Immature natural killer cell (primary cell): ENCODE results near the gene RAD51. TPM values are rescaled to one million over a fixed set of nuclear protein-coding genes. Genes with fewer than 3 reads are reported as not detected.
A peak's percentile ranks its signal among the peaks of the same experiment; 100 is the strongest.

Experiments used
- DNase-seq, 3 donors: peaks; one replicate each; pipeline ENCODE4 v3.0.0; 2022; ENCODE audit warnings: mixed read lengths in 1 of 3
- H3K27ac Mint-ChIP-seq, 6 donors: one replicate each; pipeline ENCODE4 v1.8.0; 2020; ENCODE audit warnings: mixed read lengths in 6 of 6, mild to moderate bottlenecking in 5 of 6, inconsistent platforms in 4 of 6, moderate library complexity in 3 of 6
- H3K27me3 Mint-ChIP-seq, 3 donors: one replicate each; pipeline ENCODE4 v1.8.0; 2020 to 2021; ENCODE audit warnings: low read depth in 3 of 3, mild to moderate bottlenecking in 3 of 3, mixed read lengths in 3 of 3, moderate library complexity in 3 of 3, inconsistent platforms in 1 of 3
- H3K36me3 Mint-ChIP-seq, 3 donors: one replicate each; pipeline ENCODE4 v1.8.0; 2020; ENCODE audit warnings: mixed read lengths in 3 of 3, inconsistent platforms in 2 of 3, mild to moderate bottlenecking in 2 of 3
- H3K4me1 Mint-ChIP-seq, 2 donors: one replicate each; pipeline ENCODE4 v1.8.0; 2020; ENCODE audit warnings: inconsistent platforms in 2 of 2, mild to moderate bottlenecking in 2 of 2, mixed read lengths in 2 of 2, moderate library complexity in 1 of 2
- H3K4me3 Mint-ChIP-seq, 5 donors: one replicate each; pipeline ENCODE4 v1.8.0; 2020; ENCODE audit warnings: mild to moderate bottlenecking in 5 of 5, mixed read lengths in 5 of 5, inconsistent platforms in 3 of 5, moderate library complexity in 3 of 5
- H3K9me3 Mint-ChIP-seq, 6 donors: one replicate each; pipeline ENCODE4 v1.8.0; 2020; ENCODE audit warnings: mild to moderate bottlenecking in 6 of 6, mixed read lengths in 6 of 6, inconsistent platforms in 4 of 6, moderate library complexity in 3 of 6
- polyA plus RNA-seq, 3 donors: library from polyadenylated mRNA; unstranded; fragments of 300-500 nt; fragmentation: Illumina TruSeq; gene quantifications; one replicate each; pipeline ENCODE4 v1.2.3, GENCODE V29; 2021

The RAD51 gene
- polyA plus RNA-seq, 3 donors from 2014 or later = 2.6 to 7.5 (median 4.7) TPM

GRCh38 chr15:40768521-40769273, 73.7 kb downstream of the RAD51 start:
- H3K27me3 Mint-ChIP-seq = peaks cover 2 to 6% (median 4%) of the 10 kb centered on the region in 3 donors
- H3K4me3 Mint-ChIP-seq = peak overlapping the region; percentile 56 to 77 (median 61)
- peaks cover 0 to 2% (median 0%) of the 10 kb centered on the region in 6 donors for H3K9me3 Mint-ChIP-seq
- H3K4me1 Mint-ChIP-seq = peaks cover 47 to 48% of the 10 kb centered on the region in 2 donors
- peak in 2 of 3 donors; percentile 17 to 18 for DNase-seq
- peaks cover 2 to 10% (median 3%) of the 10 kb centered on the region in 3 donors for H3K36me3 Mint-ChIP-seq
- peak overlapping the region; percentile 81 to 96 (median 86) for H3K27ac Mint-ChIP-seq

GRCh38 chr15:40769274-40770146, 74.5 kb downstream of the RAD51 start, which contains the start of gene C15orf62:
Gene C15orf62 (plus strand): TSS chr15:40769980. CDS start chr15:40770496, 516 bp downstream.
- peak within 1 kb of the TSS; percentile 83 to 96 (median 86) for H3K27ac Mint-ChIP-seq
- peak within 1 kb of the TSS; percentile 56 to 77 (median 67) for H3K4me3 Mint-ChIP-seq
- H3K9me3 Mint-ChIP-seq = peaks cover 0 to 2% (median 0%) of the 10 kb centered on the region in 6 donors
- peaks cover 47 to 48% of the 10 kb centered on the region in 2 donors for H3K4me1 Mint-ChIP-seq
- peaks cover 6 to 14% (median 7%) of the 10 kb centered on the region in 3 donors for H3K36me3 Mint-ChIP-seq
- peaks cover 2 to 6% (median 2%) of the 10 kb centered on the region in 3 donors for H3K27me3 Mint-ChIP-seq
- DNase-seq = peak; percentile 28 to 50 (median 47)

DNA sequence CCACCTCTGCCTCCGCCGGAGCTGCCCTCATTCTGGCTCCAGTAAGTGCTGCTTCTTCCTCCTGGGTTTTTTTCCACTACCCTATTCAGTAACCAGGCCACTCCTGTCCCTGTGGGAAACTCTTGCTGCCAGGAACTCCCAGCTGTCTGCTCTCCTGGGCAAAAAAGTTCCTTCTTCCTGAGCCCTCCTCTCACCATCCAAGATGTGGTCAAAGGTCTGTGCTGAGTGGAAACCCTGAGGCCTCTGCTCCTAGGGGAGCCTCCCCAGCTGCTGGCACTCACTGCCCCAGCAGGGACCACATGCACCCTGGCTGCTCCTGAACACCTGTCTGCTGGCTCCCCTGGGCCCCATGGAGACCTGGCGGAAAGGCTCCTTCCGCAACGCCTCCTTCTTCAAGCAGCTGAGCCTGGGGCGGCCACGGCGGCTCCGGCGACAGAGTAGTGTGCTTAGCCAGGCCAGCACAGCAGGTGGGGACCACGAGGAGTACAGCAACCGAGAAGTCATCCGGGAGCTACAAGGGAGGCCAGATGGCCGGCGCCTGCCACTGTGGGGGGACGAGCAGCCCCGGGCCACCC, 75.3 kb downstream of the RAD51 start:
- DNase-seq = no peak
- Mint-ChIP-seq H3K4me1 (peaks cover 45 to 48% of the 10 kb centered on the region in 2 donors), H3K4me3 (peak overlapping the region; percentile 33 to 77 (median 61)), H3K9me3 (peaks cover 0 to 2% (median 0%) of the 10 kb centered on the region in 6 donors), H3K27me3 (peaks cover 2 to 4% (median 2%) of the 10 kb centered on the region in 3 donors), H3K27ac (peak overlapping the region; percentile 83 to 96 (median 86)), H3K36me3 (peaks cover 12 to 21% (median 13%) of the 10 kb centered on the region in 3 donors)

GRCh38 chr15:40771242-40771641, 76.3 kb downstream of the RAD51 start:
- Mint-ChIP-seq H3K27ac (peak overlapping the region in 1 of 6 donors; percentile 65), H3K27me3 (peaks cover 0 to 2% (median 2%) of the 10 kb centered on the region in 3 donors), H3K4me1 (peaks cover 41 to 48% of the 10 kb centered on the region in 2 donors), H3K9me3 (peaks cover 0 to 2% (median 0%) of the 10 kb centered on the region in 6 donors), H3K36me3 (peaks cover 15 to 23% (median 15%) of the 10 kb centered on the region in 3 donors), H3K4me3 (no peak overlapping the region)
- DNase-seq = no peak

DNA sequence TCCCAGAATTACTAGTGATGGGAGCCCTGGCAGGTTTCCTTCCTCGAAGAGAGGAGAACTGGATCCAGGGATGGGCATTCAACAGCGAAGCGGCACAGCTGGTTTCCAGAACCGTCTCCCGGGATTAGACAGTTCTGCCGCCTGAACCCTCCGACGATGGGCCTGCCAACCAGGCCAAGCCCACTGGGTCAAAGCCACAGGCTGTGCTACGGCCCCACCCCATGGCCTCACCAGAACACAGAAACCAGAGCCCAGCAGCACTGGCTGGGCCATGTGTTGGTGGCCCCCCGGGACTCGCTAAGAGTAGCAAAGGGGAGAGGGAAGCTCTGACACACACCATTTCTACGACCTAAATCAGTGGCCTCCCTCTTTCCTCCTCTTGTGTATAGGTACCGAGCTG, 77.0 kb downstream of the RAD51 start:
- Mint-ChIP-seq H3K27ac (peak overlapping the region in 1 of 6 donors; percentile 38), H3K27me3 (peaks cover 0 to 5% (median 2%) of the 10 kb centered on the region in 3 donors), H3K4me1 (peaks cover 47 to 53% of the 10 kb centered on the region in 2 donors), H3K36me3 (peaks cover 20 to 29% (median 21%) of the 10 kb centered on the region in 3 donors), H3K4me3 (no peak overlapping the region), H3K9me3 (peaks cover 0 to 2% (median 0%) of the 10 kb centered on the region in 6 donors)
- DNase-seq = no peak

DNA sequence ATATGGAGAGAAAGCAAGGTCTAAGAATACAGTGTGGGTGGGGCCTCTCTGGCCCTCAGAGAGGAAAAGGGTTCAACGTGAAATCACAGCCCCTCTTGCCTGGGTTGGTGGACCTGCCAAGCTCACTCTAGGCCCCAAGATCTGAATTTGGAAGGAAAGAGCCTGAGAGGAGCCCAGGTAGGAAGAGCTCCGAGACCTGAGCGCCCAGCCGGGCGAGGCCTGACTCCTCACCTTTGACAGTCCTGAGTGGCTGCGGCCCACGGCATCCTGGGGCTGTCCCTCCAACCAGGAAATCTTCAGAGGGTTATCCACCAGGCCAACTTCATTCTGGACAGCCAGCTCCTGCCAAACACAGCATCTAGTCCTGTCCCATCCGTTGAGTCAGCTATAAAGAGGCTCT, 78.5 kb downstream of the RAD51 start:
- Mint-ChIP-seq H3K27me3 (peaks cover 0 to 5% (median 0%) of the 10 kb centered on the region in 3 donors), H3K36me3 (peaks cover 20 to 29% (median 22%) of the 10 kb centered on the region in 3 donors), H3K4me1 (peaks cover 53 to 58% of the 10 kb centered on the region in 2 donors), H3K4me3 (no peak overlapping the region), H3K27ac (no peak overlapping the region), H3K9me3 (no peaks in the 10 kb centered on the region)
- no peak for DNase-seq

DNA sequence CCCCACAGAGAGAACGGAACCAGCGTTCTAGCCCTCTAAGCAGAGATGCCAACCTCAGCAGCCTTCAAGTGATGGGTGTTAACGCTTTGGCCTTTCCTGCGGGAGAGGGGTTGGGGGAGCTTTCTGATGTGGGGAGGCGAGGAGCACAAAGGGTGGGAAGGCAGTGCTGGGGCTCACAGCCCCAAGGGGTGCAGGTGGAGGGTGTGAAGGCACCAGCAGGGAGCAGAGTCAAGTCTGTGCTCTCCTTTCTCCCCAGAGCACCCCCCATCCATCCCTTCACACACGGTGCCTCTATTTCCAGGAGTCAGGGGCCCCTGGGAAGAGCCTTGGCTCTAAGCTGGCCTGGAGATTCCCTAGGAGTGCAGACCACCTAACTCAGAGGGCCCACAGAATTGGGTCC, 78.9 kb downstream of the RAD51 start:
- H3K4me3 Mint-ChIP-seq = no peak overlapping the region
- no peak for DNase-seq
- peaks cover 20 to 28% (median 22%) of the 10 kb centered on the region in 3 donors for H3K36me3 Mint-ChIP-seq
- peaks cover 49 to 55% of the 10 kb centered on the region in 2 donors for H3K4me1 Mint-ChIP-seq
- H3K9me3 Mint-ChIP-seq = no peaks in the 10 kb centered on the region
- H3K27ac Mint-ChIP-seq = no peak overlapping the region
- peaks cover 0 to 3% (median 0%) of the 10 kb centered on the region in 3 donors for H3K27me3 Mint-ChIP-seq

DNA sequence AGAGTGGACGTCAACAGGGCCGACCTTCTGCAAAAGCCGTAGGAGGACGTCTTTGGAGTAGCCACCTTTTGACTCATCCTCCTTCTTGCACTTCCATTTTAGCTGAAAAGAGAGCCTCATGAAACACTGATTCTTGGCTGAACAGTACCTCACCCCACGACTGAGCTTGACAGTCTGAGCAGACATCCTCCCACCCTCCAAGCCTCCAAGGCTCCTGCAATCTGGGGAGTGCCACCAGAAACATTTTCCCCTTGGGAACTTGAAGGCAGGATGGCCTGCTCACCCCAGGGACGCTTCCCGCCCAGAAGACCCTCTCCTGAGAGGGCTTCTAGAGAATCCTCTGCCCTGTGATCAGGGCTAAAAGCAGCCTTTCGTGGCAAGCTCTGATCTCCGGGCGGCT, 80.0 kb downstream of the RAD51 start:
- Mint-ChIP-seq H3K4me1 (peaks cover 43 to 51% of the 10 kb centered on the region in 2 donors), H3K27me3 (peaks cover 0 to 3% (median 0%) of the 10 kb centered on the region in 3 donors), H3K9me3 (no peaks in the 10 kb centered on the region), H3K36me3 (peaks cover 26 to 34% (median 28%) of the 10 kb centered on the region in 3 donors), H3K27ac (peak overlapping the region in 1 of 6 donors; percentile 5), H3K4me3 (peak overlapping the region in 1 of 5 donors; percentile 17)
- no peak for DNase-seq

DNA sequence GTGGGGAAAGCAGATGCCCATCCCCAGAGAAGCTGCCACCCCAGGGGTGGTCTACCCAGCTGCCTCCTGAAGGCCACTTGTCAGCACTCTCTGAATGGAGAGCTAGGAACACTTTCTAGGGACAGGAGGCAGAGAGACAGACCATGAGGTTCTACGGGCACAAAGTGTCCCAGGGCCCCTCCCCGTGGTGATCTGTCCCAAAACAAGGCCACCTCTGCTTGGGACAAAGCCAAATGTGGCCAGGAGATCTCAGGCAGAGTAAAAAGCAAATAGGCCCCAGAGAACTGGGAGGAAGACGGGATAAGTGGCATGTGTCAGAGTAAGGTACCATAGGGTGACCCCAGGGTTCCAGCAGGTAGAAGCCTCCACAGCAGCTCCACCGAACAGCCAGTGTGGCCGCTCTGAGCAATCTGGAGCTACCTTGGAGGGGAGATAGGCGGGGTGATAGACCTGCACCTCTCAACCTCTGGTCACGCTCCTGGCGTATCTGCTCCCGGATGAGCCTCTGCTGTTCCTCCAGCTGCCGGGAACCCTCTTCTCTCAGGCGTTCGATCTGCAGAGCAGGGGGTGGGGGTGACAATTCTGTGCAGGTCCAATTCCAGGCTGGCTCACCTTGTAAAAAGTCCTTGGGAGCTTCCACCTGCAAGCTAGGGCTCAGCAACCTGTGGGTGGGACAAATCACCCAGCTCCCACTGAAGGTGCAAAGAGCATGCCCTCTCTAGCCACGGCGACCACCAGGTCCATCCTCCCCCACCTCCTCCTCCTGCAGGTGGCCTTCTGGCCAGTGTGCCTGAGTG, 81.0 kb downstream of the RAD51 start:
- Mint-ChIP-seq H3K27me3 (peaks cover 0 to 3% (median 0%) of the 10 kb centered on the region in 3 donors), H3K27ac (peak overlapping the region in 3 of 6 donors; percentile 82 to 95 (median 88)), H3K4me1 (peaks cover 38 to 46% of the 10 kb centered on the region in 2 donors), H3K9me3 (no peaks in the 10 kb centered on the region), H3K4me3 (peak overlapping the region in 4 of 5 donors; percentile 18 to 89 (median 84)), H3K36me3 (peaks cover 26 to 34% (median 28%) of the 10 kb centered on the region in 3 donors)
- no peak for DNase-seq

GRCh38 chr15:40776537-40777141, 81.7 kb downstream of the RAD51 start:
- Mint-ChIP-seq H3K4me3 (peak overlapping the region; percentile 78 to 89 (median 83)), H3K36me3 (peaks cover 26 to 34% (median 28%) of the 10 kb centered on the region in 3 donors), H3K9me3 (no peaks in the 10 kb centered on the region), H3K27me3 (peaks cover 0 to 3% (median 0%) of the 10 kb centered on the region in 3 donors), H3K4me1 (peaks cover 35 to 46% of the 10 kb centered on the region in 2 donors), H3K27ac (peak overlapping the region; percentile 78 to 95 (median 90))
- peak; percentile 84 to 86 (median 86) for DNase-seq
